LHCN-M2 (cell line): ENCODE results near the gene PFN3. TPM values are rescaled to one million over a fixed set of nuclear protein-coding genes. Genes with fewer than 3 reads are reported as not detected.

Source experiments
- DNase-seq: peaks from one replicate; pipeline ENCODE4 v3.0.0-alpha.2; 2012; ENCODE audit warnings: low read depth
- total RNA-seq: library from RNA; depleted of rRNA; stranded (reverse); fragments of >200 nt; gene quantifications from 2 replicates; pipeline ENCODE4 v1.2.3, GENCODE V29; 2014

Gene PFN3
- total RNA-seq, 1 experiment from 2014 or later, result not detected

GRCh38 chr5:177374211-177374610 lies 26.2 kb downstream of the PFN3 start:
- no peak for DNase-seq

GRCh38 chr5:177373806-177374205 lies 26.7 kb downstream of the PFN3 start:
- no peak for DNase-seq

DNA sequence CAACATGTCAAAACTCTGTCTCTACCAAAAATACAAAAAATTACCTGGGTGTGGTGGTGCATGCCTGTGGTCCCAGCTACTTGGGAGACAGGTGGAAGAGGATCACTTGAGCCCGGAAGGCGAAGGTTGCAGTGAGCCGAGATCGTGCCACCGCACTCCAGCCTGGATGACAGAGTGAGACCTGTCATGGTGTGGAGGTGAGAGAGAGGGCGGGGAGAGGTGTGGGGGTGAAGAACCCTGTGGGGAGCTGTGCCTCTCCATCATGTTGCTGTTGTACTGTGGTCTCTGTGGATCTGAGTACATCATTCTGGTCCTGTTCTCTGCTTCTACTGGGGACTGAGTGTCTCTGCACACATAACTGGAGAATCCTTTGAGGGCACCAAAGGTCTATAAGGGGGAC lies 27.6 kb downstream of the PFN3 start:
- DNase-seq, result no peak

GRCh38 chr5:177372034-177372896 lies 28.2 kb downstream of the PFN3 start:
- no peak for DNase-seq

DNA sequence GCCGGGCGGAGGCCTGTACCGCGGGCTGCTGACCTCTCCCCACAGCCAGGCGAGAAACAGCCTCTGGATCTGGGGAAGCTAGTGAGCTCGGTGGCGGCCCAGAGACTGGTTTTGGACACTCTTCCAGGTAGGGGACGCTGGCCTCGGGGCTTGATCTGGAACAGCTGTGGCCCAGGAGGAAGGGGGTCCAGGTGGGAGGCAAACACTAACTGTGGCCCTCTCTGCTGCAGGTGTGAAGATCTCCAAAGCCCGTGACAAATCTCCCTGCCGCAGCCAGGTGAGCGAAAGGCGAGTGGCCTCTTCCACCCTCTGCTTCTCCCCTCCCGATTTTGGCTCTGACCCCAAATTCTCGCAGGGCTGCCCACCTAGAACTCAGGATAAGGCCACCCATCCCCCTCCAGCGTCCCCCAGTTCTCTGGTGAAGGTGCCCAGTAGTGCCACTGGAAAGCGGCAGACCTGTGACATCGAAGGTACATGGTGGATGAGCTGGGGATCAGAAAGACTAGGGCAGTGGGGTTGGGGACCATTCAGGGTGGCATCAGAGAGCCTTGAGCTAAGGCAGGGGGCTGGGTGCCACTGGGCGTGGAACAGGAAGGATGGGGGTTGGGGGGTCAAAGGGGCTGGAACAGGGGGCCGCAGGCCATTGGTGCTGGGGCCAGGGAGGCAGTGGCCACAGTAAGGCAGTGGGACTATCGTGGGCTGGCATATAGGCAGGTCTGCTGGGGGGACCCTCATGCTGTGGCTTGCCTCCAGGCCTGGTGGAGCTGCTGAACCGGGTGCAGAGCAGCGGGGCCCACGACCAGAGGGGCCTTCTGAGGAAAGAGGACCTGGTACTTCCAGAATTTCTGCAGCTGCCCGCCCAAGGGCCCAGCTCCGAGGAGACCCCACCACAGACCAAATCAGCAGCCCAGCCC lies 29.1 kb downstream of the PFN3 start:
- DNase-seq, result no peak

GRCh38 chr5:177370488-177371119 lies 29.9 kb downstream of the PFN3 start:
- no peak for DNase-seq

DNA sequence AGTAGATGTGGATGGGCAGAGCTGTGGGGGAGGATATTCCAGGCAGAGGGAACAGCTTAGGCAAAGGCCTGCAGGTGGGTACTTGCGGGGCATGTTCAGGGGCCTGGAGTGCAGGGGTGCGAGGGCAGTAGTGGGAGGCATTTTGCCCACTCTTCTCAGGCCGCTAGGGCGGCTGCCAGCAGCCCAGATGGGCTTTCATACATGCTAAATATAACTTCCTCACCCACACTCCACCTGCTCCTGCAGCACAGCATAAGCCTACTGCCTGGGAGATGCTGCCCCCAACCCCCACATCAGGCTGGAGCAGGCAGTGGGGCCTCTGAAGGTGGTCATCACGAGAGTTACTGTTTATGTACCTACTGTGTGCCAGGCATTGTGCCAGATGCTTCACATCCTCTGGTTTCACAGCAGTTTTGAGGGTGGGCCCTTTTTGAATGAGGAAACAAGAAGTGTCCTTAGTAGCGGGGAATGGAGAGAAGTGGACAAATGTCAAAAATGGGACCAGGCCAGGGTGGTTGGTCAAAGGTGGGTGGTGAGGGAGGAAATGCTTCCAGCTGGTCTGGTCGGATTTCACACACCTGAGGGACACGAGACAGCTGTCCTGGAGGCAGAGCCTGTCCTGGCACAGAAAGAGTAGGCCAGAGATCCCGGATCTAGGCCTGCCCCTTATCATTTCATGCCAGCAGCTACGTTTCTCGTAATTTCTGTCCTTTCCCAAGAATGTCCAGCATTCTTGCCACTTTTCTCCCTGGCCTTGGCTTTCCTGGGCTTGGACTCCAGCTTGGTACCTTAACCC lies 30.6 kb downstream of the PFN3 start:
- no peak for DNase-seq

- no peak for DNase-seq
These were observed 31.4 kb downstream of the PFN3 start for GRCh38 chr5:177368869-177369644.

- no peak for DNase-seq
These were observed 32.2 kb downstream of the PFN3 start for GRCh38 chr5:177367981-177368868.

DNA sequence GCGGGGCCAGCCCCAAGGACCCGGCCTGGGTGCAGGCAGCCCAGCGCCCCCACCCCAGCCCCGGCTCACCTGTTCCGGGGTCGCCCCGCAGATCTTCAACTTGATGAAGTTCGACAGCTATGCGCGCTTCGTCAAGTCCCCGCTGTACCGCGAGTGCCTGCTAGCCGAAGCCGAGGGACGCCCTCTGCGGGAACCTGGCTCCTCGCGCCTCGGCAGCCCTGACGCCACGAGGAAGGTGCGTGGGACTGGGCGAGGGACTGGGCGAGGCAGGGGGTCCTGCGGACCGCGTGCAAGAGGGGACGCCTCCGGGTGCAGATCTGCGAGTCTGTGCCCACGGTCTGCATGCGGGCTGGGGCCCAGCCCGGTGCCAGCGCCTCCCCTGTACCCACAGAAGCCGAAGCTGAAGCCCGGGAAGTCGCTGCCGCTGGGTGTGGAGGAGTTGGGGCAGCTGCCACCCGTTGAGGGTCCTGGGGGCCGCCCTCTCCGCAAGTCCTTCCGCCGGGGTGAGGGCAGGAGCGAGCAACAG lies 33.1 kb downstream of the PFN3 start:
- DNase-seq, result no peak

DNA sequence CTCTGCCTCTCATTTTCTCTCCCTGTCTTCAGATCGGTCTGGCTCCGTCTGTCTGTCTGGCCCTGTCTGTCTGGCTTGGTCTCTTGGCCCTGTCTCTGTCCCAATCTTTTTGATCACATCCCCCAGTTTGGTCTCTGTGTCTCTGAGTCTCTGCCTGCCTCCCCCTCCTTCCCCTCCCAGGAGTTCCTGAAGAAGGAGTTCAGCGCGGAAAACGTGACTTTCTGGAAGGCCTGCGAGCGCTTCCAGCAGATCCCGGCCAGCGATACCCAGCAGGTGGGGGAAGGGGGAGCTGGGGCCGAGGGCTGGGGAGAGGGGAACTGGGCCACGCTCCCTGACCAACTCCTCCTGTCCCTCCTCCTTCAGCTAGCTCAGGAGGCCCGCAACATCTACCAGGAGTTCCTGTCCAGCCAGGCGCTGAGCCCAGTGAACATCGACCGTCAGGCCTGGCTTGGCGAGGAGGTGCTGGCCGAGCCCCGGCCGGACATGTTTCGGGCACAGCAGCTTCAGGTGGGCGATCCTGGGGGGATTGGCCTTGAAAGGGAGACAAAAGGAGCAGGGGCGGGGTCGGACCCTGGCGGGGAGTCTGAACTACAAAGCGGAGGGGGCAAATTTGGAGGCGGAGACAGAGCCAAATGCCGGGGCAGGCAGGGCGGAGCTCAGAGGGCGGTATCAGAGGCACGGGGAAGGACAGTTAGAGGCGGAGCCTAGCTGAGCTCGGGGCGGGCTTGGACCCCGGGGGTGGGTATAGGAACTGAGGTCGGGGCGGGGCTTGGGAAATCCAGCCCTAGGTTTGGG lies 33.7 kb downstream of the PFN3 start:
- no peak for DNase-seq

GRCh38 chr5:177365845-177366527 lies 34.5 kb downstream of the PFN3 start:
- no peak for DNase-seq

- DNase-seq, result no peak
These were observed 36.1 kb downstream of the PFN3 start for GRCh38 chr5:177364159-177364962.

DNA sequence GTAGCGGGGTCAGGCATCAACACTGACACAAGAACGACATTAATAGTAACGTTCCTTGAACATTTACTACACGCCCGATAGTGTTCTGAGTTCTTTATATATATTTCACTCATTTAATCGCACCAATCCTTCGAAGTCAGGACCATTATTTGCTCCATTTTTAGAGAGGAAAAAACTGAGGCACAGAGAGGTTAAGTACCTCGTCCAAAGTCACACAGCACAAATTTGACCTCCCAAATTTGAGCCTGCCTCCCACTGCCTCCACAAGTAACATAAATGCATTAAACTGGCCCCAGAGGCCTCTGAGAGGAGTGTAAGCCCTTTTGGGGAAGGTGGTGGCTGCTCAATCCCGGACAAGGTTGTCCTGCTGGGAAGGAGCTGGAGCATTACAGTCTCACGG lies 36.9 kb downstream of the PFN3 start:
- no peak for DNase-seq

- DNase-seq, result no peak
These were observed 37.6 kb downstream of the PFN3 start for GRCh38 chr5:177362610-177363507.

DNA sequence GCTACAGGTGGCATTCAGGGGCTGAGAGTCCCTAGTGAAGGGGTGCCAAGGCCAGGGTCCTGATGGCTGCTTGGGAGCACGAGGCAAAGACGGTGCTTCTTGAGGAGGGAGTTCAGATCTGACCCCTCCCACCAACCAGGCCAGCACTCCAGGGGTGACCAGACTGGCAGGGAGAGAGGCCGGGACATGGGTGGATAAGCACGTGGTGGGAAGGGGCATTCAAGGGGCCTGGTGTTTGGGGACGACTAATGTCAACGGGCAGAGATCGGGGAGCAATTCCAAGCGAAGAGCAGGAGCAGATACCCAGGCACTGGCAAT lies 38.2 kb downstream of the PFN3 start:
- no peak for DNase-seq
